Neural progenitor cell (in vitro differentiated cells): Measurements from ENCODE around the gene MEGF8. TPM values are rescaled to one million over a fixed set of nuclear protein-coding genes. Genes with fewer than 3 reads are reported as not detected.

Experiments
- DNase-seq: peaks from one replicate; pipeline ENCODE4 v3.0.0-alpha.2; 2016; ENCODE audit warnings: low spot score
- H2AFZ ChIP-seq: fragments of 200-600 bp; sonication (generic); replicated peaks from 2 replicates; pipeline ENCODE4 v1.6.1; 2016; ENCODE audit warnings: antibody characterized with exemption
- H3F3A ChIP-seq: fragments of 200-600 bp; sonication (generic); 2 replicates; pipeline ENCODE4 v1.6.1; 2016; ENCODE audit warnings: antibody characterized with exemption, low read depth
- H3K27ac ChIP-seq: fragments of 200-600 bp; sonication (generic); 2 replicates; pipeline ENCODE4 v1.5.1; 2016; ENCODE audit warnings: mild to moderate bottlenecking
- H3K27me3 ChIP-seq: fragments of 200-600 bp; sonication (generic); 2 replicates; pipeline ENCODE4 v1.6.1; 2016; ENCODE audit warnings: mild to moderate bottlenecking, moderate library complexity
- H3K36me3 ChIP-seq: fragments of 200-600 bp; sonication (generic); 2 replicates; pipeline ENCODE4 v1.5.1; 2016
- H3K4me1 ChIP-seq: fragments of 200-600 bp; sonication (generic); 2 replicates; pipeline ENCODE4 v1.6.1; 2016; ENCODE audit warnings: mixed run types
- H3K4me2 ChIP-seq: fragments of 200-600 bp; sonication (generic); 2 replicates; pipeline ENCODE4 v1.6.1; 2016
- H3K4me3 ChIP-seq: fragments of 200-600 bp; sonication (generic); 2 replicates; pipeline ENCODE4 v1.5.1; 2016
- H3K79me2 ChIP-seq: fragments of 200-600 bp; sonication (generic); 2 replicates; pipeline ENCODE4 v1.6.1; 2016; ENCODE audit warnings: low read depth
- H3K9ac ChIP-seq: fragments of 200-600 bp; sonication (generic); 2 replicates; pipeline ENCODE4 v1.6.1; 2016
- H3K9me3 ChIP-seq: fragments of 200-600 bp; sonication (generic); 2 replicates; pipeline ENCODE4 v1.5.1; 2016; ENCODE audit warnings: low read depth
- H4K20me1 ChIP-seq: fragments of 200-600 bp; sonication (generic); 2 replicates; pipeline ENCODE4 v1.6.1; 2016; ENCODE audit warnings: low read depth
- H3K27ac Mint-ChIP-seq: 3 replicates; pipeline ENCODE4 v1.8.0; 2021; ENCODE audit warnings: mixed read lengths
- H3K27me3 Mint-ChIP-seq: 2 replicates; pipeline ENCODE4 v1.8.0; 2022; ENCODE audit warnings: low read depth, mild to moderate bottlenecking, inconsistent platforms, moderate library complexity, mixed read lengths; ENCODE audit not compliant: insufficient read depth
- H3K36me3 Mint-ChIP-seq: 3 replicates; pipeline ENCODE4 v1.8.0; 2021; ENCODE audit warnings: mixed read lengths
- H3K4me1 Mint-ChIP-seq: 3 replicates; pipeline ENCODE4 v1.8.0; 2021; ENCODE audit warnings: mixed read lengths
- H3K4me3 Mint-ChIP-seq: 3 replicates; pipeline ENCODE4 v1.8.0; 2021; ENCODE audit warnings: mild to moderate bottlenecking, moderate library complexity, mixed read lengths
- H3K9me3 Mint-ChIP-seq: 3 replicates; pipeline ENCODE4 v1.8.0; 2020; ENCODE audit warnings: mixed read lengths
- EZH2 ChIP-seq: fragments of 200-600 bp; sonication (generic); IDR thresholded peaks from 2 replicates; pipeline ENCODE4 v1.6.1; 2017; ENCODE audit warnings: antibody characterized with exemption, mild to moderate bottlenecking, moderate library complexity
- EZH2phosphoT487 ChIP-seq: fragments of 200-600 bp; sonication (generic); IDR thresholded peaks from 2 replicates; pipeline ENCODE4 v1.6.1; 2017; ENCODE audit warnings: antibody characterized with exemption
- total RNA-seq: library from RNA; depleted of rRNA; stranded (reverse); fragments of >200 nt; gene quantifications from 2 replicates; pipeline ENCODE4 v1.2.3, GENCODE V29; 2015; ENCODE audit warnings: low replicate concordance
- TF ChIP-seq, protein P1 (sequence below): fragments of 200-600 bp; sonication (generic); IDR thresholded peaks from 2 replicates; pipeline ENCODE4 v1.5.1; 2017; ENCODE audit warnings: antibody characterized with exemption, mild to moderate bottlenecking

Gene MEGF8
- total RNA-seq, 1 donor from 2014 or later, result 7.3 TPM

DNA sequence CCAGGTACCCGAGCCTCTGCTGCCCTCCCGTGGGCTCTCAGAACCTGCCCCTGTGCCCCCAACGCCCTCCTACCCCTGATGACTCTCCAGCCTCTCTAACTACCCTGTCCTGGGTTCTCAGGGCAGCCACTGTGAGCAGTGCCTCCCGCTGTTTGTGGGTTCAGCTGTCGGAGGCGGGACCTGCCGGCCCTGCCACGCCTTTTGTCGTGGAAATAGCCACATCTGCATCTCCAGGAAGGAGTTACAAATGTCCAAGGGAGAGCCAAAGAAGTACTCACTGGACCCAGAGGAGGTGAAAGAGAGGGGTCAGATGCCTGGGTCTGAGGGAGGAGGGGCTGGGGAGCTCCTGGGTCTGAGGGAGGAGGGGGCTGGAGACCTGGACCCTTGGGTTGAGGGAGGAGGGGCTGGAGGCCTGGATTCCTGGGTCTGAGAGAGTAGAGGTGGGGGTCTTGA is 44.7 kb downstream of the MEGF8 start:
- TF ChIP-seq EZH2phosphoT487 (no peak), EZH2 (no peak)
- TF ChIP-seq, protein P1, sequence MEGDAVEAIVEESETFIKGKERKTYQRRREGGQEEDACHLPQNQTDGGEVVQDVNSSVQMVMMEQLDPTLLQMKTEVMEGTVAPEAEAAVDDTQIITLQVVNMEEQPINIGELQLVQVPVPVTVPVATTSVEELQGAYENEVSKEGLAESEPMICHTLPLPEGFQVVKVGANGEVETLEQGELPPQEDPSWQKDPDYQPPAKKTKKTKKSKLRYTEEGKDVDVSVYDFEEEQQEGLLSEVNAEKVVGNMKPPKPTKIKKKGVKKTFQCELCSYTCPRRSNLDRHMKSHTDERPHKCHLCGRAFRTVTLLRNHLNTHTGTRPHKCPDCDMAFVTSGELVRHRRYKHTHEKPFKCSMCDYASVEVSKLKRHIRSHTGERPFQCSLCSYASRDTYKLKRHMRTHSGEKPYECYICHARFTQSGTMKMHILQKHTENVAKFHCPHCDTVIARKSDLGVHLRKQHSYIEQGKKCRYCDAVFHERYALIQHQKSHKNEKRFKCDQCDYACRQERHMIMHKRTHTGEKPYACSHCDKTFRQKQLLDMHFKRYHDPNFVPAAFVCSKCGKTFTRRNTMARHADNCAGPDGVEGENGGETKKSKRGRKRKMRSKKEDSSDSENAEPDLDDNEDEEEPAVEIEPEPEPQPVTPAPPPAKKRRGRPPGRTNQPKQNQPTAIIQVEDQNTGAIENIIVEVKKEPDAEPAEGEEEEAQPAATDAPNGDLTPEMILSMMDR, result no peak
- DNase-seq, result peak; percentile 45
- Histone ChIP-seq H3K27me3 (no peaks in the 10 kb centered on the region), H3K9ac (no peak overlapping the region), H3K9me3 (no peaks in the 10 kb centered on the region), H3F3A (no peaks in the 10 kb centered on the region), H3K27ac (no peak overlapping the region), H3K79me2 (no peaks in the 10 kb centered on the region), H3K36me3 (no peaks in the 10 kb centered on the region), H3K4me2 (no peak overlapping the region), H4K20me1 (no peaks in the 10 kb centered on the region), H2AFZ (no peak overlapping the region), H3K4me3 (no peak overlapping the region), H3K4me1 (peaks cover 10% of the 10 kb centered on the region)
- no peak overlapping the region for H3K4me3 Mint-ChIP-seq
- H3K9me3 Mint-ChIP-seq, result no peaks in the 10 kb centered on the region
- peaks cover 14% of the 10 kb centered on the region for H3K36me3 Mint-ChIP-seq
- peaks cover 8% of the 10 kb centered on the region for H3K27me3 Mint-ChIP-seq
- H3K4me1 Mint-ChIP-seq, result peaks cover 21% of the 10 kb centered on the region
- peak overlapping the region; percentile 81 for H3K27ac Mint-ChIP-seq

DNA sequence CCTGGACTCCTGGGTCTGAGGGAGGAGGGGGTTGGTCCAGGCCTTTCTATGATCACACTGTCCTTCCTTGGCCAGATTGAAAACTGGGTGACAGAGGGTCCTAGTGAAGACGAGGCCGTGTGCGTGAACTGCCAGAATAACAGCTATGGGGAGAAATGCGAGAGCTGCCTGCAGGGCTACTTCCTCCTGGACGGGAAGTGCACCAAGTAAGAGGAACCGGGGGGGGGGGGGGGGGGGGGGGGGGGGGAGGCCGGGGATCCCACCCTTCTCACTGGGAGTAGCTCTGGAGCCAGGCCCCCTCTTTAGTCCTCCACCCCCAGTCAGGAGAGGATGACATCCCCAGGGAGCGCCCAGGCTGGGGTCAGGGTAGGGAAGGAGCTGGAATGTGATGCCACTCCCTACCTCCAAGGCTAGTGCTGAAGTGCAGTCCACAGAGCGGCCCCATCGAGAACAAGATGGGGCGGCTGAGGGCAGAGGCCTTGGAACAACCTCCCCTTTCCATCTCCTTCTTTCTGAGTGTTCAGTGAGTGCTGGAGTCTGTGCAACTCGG is 45.3 kb downstream of the MEGF8 start:
- H3K27me3 ChIP-seq, result no peaks in the 10 kb centered on the region
- H3K36me3 ChIP-seq, result no peaks in the 10 kb centered on the region
- no peak overlapping the region for H3K27ac ChIP-seq
- H2AFZ ChIP-seq, result no peak overlapping the region
- Mint-ChIP-seq H3K4me1 (peaks cover 21% of the 10 kb centered on the region), H3K9me3 (no peaks in the 10 kb centered on the region), H3K36me3 (peaks cover 14% of the 10 kb centered on the region), H3K4me3 (no peak overlapping the region), H3K27me3 (peaks cover 8% of the 10 kb centered on the region), H3K27ac (peak overlapping the region; percentile 81)
- no peaks in the 10 kb centered on the region for H3K79me2 ChIP-seq
- no peak for DNase-seq
- H3K9ac ChIP-seq, result no peak overlapping the region
- no peaks in the 10 kb centered on the region for H3K9me3 ChIP-seq
- peaks cover 10% of the 10 kb centered on the region for H3K4me1 ChIP-seq
- TF ChIP-seq EZH2 (no peak), EZH2phosphoT487 (no peak)
- H4K20me1 ChIP-seq, result no peaks in the 10 kb centered on the region
- no peak overlapping the region for H3K4me3 ChIP-seq
- no peak overlapping the region for H3K4me2 ChIP-seq
- H3F3A ChIP-seq, result no peaks in the 10 kb centered on the region

DNA sequence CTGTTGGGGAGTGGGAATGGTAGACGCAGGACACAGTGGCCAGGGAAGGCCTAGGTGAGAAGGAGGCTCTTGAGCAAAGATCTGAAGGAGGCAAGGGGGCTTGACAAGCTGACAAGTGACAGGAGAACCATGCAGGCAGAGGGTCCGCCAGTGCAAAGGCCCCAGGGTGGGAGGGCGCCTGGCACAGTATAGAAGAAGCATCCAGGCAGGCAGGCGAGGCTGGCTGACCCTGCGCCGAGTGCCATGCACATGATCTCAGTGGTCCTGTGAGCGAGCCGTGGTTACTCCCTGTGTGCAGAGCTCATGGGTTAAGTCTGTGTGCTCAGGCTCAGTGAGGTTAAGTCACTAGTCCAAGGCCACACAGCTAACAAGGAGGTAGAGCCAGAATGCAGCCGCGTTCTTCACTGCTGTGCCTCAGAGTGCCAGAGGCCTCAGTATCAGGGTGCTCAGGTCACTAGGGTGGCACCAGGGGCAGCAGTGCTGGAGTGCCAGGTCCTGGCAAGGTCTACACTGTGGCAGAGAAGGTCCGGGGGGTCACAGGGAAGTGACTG is 49.5 kb downstream of the MEGF8 start:
- peaks cover 3% of the 10 kb centered on the region for H3K27me3 Mint-ChIP-seq
- no peaks in the 10 kb centered on the region for H3K9me3 ChIP-seq
- no peak overlapping the region for H3K9ac ChIP-seq
- H3K4me2 ChIP-seq, result no peak overlapping the region
- no peaks in the 10 kb centered on the region for H3K9me3 Mint-ChIP-seq
- H3K27ac ChIP-seq, result no peak overlapping the region
- peaks cover 17% of the 10 kb centered on the region for H3K4me1 Mint-ChIP-seq
- no peak overlapping the region for H3K4me3 ChIP-seq
- peaks cover 6% of the 10 kb centered on the region for H3K4me1 ChIP-seq
- H3K4me3 Mint-ChIP-seq, result no peak overlapping the region
- no peak for DNase-seq
- H3K36me3 Mint-ChIP-seq, result peaks cover 9% of the 10 kb centered on the region
- H3K27ac Mint-ChIP-seq, result no peak overlapping the region
- H3F3A ChIP-seq, result no peaks in the 10 kb centered on the region
- H3K36me3 ChIP-seq, result no peaks in the 10 kb centered on the region
- H4K20me1 ChIP-seq, result no peaks in the 10 kb centered on the region
- H2AFZ ChIP-seq, result no peak overlapping the region
- no peaks in the 10 kb centered on the region for H3K79me2 ChIP-seq
- H3K27me3 ChIP-seq, result no peaks in the 10 kb centered on the region
- TF ChIP-seq, protein P1, result no peak
- no peak for TF ChIP-seq EZH2
- no peak for TF ChIP-seq EZH2phosphoT487
